SKM-1 treated with dmso at 0.1 percent for 144 hours (cell line): Measurements from ENCODE around the gene MRPS18C.
"Not testable (repeated sequence)": the region's sequence is repeated elsewhere in the genome, so short reads cannot be mapped to it uniquely, and the experiment has no call there.

ENCODE experiments used
- DNase-seq: peaks from one replicate; lab custom pipeline; 2025; ENCODE audit not compliant: unreplicated experiment; lab: John Stamatoyannopoulos, UW

Gene MRPS18C

DNA sequence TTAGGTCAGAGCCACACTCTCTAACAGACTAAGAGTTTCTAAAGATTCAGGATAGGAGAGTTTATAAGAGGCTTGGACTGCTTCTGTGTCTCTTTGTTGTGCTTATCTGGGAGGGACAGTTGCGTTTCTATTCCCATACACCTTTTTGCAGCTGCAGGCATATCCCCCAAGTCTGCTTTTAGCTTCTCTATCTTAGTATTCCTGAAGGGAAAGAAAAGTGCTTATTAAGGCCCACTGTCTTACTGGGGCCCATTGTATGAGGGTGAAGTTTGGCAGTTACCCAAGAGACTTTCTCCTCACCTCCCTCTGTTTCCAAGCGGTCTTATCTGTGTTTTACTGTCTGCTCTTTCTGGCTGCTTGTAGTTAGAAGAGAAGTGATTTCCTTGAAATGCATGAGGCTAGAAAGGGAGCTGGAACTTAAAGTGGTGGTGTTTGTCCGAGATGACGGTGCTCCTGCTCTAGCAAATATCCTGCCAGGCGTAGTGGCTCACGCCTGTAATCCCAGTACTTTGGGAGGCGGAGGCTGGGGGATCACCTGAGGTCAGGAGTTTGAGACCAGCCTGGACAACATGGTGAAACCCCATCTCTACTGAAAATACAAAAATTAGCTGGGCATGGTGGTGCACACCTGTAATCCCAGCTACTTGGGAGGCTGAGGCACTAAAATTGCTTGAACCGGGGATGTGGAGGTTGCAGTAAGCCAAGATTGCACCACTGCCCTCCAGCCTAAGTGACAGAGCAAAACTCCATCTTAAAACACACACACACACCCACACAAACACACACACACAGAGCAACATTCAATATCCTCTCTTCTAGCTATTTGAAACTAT is 40.4 kb downstream of the MRPS18C start:
- not testable (repeated sequence) for DNase-seq

GRCh38 chr4:83498187-83498586 is 42.3 kb downstream of the MRPS18C start:
- no peak for DNase-seq

DNA sequence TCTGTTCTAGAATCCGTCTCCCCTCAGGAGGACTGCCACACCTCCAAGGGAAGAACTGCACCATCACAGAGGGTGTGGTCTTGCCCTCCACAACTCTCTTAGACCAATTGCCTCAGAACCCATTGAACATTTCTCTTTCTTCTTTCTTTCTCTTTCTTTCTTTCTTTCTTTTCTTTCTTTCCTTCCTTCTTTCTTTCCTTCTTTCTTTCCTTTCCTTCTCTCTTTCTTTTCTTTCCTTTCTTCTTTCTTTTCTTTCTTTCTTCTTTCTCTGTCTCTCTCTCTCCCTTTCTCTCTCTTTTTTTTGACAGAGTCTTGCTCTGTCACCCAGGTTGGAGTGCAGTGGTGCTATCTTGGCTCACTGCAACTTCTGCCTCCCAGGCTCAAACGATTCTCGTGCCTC is 45.8 kb downstream of the MRPS18C start:
- DNase-seq: not testable (repeated sequence)

- no peak for DNase-seq
These were observed 48.1 kb downstream of the MRPS18C start for GRCh38 chr4:83503974-83504373.

GRCh38 chr4:83504503-83504902 is 48.6 kb downstream of the MRPS18C start:
- DNase-seq: no peak

DNA sequence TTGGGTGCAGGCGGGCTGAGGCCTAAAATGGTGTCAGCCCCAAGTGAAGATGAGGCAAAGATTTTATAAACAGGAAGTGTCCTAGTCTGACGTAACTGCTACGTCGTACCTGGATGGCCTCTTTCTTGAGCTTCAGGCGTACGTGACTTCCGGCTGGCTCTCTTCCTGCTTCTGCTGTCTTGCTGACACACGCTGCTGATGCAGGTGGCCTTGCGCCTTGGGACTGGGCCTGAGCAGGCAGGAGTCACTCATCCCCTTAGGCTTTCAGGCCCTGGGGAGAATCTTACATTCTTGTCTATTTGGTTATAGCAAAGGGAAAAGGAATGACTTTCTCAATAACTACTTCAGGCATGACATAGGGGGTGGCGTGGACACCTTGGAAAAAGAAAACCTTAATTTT is 49.1 kb downstream of the MRPS18C start:
- DNase-seq: no peak

- peak; percentile 78 for DNase-seq
These were observed 53.3 kb downstream of the MRPS18C start for GRCh38 chr4:83509156-83509585.

- no peak for DNase-seq
These were observed 54.6 kb downstream of the MRPS18C start for GRCh38 chr4:83510442-83510841.
